ENCODE data around the gene PRDM11.

Gene PRDM11

DNA sequence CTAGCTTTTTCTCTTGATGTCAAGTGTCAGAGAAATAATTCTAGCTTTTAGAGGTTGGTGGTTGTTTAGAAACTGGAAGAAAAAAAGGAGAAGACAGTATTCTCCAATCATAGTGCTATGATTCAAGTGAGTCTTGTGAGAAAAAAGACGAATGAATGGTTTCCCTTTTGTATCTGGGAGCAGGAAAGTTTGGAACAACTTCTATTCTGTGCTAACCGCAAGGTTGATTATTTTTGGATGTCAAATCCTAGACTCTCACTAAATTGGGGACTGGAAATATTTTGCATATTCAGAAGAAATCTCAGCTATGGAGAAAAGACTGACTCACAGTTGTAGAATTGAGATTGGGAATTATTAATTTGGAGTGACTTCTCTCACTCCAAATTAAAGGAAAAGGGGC, 70.5 kb downstream of the PRDM11 start:
- TF ChIP-seq, protein P1, sequence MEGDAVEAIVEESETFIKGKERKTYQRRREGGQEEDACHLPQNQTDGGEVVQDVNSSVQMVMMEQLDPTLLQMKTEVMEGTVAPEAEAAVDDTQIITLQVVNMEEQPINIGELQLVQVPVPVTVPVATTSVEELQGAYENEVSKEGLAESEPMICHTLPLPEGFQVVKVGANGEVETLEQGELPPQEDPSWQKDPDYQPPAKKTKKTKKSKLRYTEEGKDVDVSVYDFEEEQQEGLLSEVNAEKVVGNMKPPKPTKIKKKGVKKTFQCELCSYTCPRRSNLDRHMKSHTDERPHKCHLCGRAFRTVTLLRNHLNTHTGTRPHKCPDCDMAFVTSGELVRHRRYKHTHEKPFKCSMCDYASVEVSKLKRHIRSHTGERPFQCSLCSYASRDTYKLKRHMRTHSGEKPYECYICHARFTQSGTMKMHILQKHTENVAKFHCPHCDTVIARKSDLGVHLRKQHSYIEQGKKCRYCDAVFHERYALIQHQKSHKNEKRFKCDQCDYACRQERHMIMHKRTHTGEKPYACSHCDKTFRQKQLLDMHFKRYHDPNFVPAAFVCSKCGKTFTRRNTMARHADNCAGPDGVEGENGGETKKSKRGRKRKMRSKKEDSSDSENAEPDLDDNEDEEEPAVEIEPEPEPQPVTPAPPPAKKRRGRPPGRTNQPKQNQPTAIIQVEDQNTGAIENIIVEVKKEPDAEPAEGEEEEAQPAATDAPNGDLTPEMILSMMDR (IDR thresholded peaks at IDR 0.05; ENCODE audit: low read depth, low read length, missing control alignments), result no peak
- DNase-seq (ENCODE audit: low read depth), result no peak
- H3K4me3 ChIP-seq (ENCODE audit: low read depth, low read length), result no peak overlapping the region
- in situ Hi-C loops (cut with HindIII; ENCODE audit: low sequenced_read_pairs), result no loop called here

GRCh38 chr11:45217991-45218390, 71.6 kb downstream of the PRDM11 start:
- H3K4me3 ChIP-seq (ENCODE audit: low read depth, low read length), result no peak overlapping the region
- DNase-seq (ENCODE audit: low read depth), result no peak
- TF ChIP-seq, protein P1 (IDR thresholded peaks at IDR 0.05; ENCODE audit: low read depth, low read length, missing control alignments), result no peak
- in situ Hi-C loops (cut with HindIII; ENCODE audit: low sequenced_read_pairs), result no loop called here

- no peak for DNase-seq (ENCODE audit: low read depth)
- no peak overlapping the region for H3K4me3 ChIP-seq (ENCODE audit: low read depth, low read length)
- in situ Hi-C loops (cut with HindIII; ENCODE audit: low sequenced_read_pairs), result no loop called here
- TF ChIP-seq, protein P1 (IDR thresholded peaks at IDR 0.05; ENCODE audit: low read depth, low read length, missing control alignments), result no peak
These were observed 72.3 kb downstream of the PRDM11 start for GRCh38 chr11:45218705-45219104.

DNA sequence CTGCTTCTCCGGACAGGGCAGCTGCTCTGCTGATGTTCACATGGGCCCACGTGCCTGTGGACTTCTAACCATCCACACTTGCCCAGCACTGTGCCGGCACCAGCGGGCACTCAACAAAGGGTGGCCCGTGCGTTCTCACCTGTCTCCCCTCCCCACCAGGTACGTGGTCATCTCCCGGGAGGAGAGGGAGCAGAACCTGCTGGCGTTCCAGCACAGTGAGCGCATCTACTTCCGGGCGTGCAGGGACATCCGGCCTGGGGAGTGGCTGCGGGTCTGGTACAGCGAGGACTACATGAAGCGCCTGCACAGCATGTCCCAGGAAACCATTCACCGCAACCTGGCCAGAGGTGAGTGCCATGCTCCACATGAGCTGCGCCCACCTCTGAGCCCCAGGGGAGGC, 73.0 kb downstream of the PRDM11 start:
- DNase-seq (ENCODE audit: low read depth), result no peak
- TF ChIP-seq, protein P1 (IDR thresholded peaks at IDR 0.05; ENCODE audit: low read depth, low read length, missing control alignments), result no peak
- no peak overlapping the region for H3K4me3 ChIP-seq (ENCODE audit: low read depth, low read length)
- in situ Hi-C loops (cut with HindIII; ENCODE audit: low sequenced_read_pairs), result no loop called here

GRCh38 chr11:45223496-45223895, 77.1 kb downstream of the PRDM11 start:
- in situ Hi-C loops (cut with HindIII; ENCODE audit: low sequenced_read_pairs), result no loop called here
- DNase-seq (ENCODE audit: low read depth), result no peak
- TF ChIP-seq, protein P1 (IDR thresholded peaks at IDR 0.05; ENCODE audit: low read depth, low read length, missing control alignments), result no peak
- no peak overlapping the region for H3K4me3 ChIP-seq (ENCODE audit: low read depth, low read length)

DNA sequence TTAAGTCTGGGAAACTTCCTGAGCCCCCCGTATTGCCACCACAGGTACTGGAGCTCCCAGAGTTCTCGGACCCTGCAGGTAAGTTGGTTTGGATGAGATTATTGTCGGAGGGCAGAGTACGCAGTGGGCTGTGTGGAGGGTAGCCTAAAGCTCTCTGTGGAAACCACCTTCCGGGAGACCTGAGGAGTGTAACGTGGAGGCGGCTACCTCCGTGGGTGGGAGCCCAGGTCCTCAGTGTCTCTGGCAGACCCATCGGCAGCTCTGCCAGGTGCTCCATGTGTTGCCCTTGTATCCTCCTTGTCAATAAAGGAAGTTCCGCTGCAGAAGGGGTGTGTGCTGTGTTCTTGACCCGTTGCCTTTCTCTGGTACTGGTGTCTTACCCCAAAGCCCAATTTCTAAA, 78.3 kb downstream of the PRDM11 start:
- TF ChIP-seq, protein P1 (IDR thresholded peaks at IDR 0.05; ENCODE audit: low read depth, low read length, missing control alignments), result no peak
- in situ Hi-C loops (cut with HindIII; ENCODE audit: low sequenced_read_pairs), result no loop called here
- no peak for DNase-seq (ENCODE audit: low read depth)
- no peak overlapping the region for H3K4me3 ChIP-seq (ENCODE audit: low read depth, low read length)

GRCh38 chr11:45225277-45225676, 78.8 kb downstream of the PRDM11 start:
- DNase-seq (ENCODE audit: low read depth), result no peak
- TF ChIP-seq, protein P1 (IDR thresholded peaks at IDR 0.05; ENCODE audit: low read depth, low read length, missing control alignments), result no peak
- H3K4me3 ChIP-seq (ENCODE audit: low read depth, low read length), result no peak overlapping the region
- in situ Hi-C loops (cut with HindIII; ENCODE audit: low sequenced_read_pairs), result no loop called here

Data from astrocyte of the cerebellum (primary cell).